HG02973 (cell line): ENCODE data around the gene EFHC1.

Experiments used
- ATAC-seq: cut with Tn5 transposase; IDR thresholded peaks from one replicate; pipeline ENCODE4 v1.9.1; 2021; ENCODE audit warnings: moderate library complexity; ENCODE audit not compliant: unreplicated experiment

EFHC1 gene

DNA sequence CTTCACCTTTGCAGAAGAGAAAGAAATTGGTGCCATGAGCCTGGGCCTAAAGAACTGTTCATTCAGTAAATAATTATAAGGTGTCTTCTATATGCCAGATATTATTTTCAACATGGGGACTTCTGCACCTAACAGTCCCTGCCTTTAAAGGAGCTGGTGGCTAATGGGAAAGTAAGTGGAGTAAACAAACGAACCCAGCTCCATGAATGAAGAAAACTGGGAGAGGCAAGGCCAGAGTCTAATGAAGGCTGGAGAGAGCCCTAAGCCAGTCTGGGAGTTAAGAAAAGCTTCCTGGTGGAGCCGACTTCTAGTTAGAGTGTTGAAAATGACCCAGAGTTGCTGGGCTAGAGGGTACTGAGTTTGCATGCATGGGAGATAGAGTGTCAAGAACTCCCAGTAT, 24.2 kb upstream of the EFHC1 start:
- ATAC-seq = no peak

GRCh38 chr6:52399511-52400312, 20.4 kb upstream of the EFHC1 start:
- no peak for ATAC-seq

GRCh38 chr6:52400313-52401041, 19.7 kb upstream of the EFHC1 start:
- ATAC-seq = no peak

DNA sequence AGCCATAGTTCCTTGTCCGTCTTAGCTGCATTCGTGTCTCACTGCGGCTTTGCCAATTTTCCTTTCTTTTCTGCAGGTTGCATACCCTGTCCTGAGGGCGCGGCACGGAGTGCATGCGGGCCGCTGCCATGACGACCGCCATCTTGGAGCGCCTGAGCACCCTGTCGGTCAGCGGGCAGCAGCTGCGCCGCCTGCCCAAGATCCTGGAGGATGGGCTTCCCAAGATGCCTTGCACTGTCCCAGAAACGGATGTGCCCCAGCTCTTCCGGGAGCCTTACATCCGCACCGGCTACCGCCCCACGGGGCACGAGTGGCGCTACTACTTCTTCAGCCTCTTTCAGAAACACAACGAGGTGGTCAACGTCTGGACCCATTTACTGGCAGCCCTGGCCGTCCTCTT, 17.1 kb upstream of the EFHC1 start:
- no peak for ATAC-seq

DNA sequence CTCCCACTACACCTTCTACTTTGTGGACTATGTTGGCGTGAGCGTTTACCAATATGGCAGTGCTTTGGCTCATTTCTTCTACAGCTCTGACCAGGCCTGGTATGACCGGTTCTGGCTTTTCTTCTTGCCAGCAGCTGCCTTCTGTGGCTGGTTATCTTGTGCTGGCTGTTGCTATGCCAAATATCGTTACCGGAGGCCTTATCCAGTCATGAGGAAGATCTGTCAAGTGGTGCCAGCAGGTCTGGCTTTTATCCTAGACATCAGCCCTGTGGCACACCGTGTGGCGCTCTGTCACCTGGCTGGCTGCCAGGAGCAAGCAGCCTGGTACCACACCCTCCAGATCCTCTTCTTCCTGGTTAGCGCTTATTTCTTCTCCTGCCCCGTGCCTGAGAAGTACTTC, 16.5 kb upstream of the EFHC1 start:
- no peak for ATAC-seq

- ATAC-seq = no peak
These were observed 14.9 kb upstream of the EFHC1 start for GRCh38 chr6:52405243-52405642.

DNA sequence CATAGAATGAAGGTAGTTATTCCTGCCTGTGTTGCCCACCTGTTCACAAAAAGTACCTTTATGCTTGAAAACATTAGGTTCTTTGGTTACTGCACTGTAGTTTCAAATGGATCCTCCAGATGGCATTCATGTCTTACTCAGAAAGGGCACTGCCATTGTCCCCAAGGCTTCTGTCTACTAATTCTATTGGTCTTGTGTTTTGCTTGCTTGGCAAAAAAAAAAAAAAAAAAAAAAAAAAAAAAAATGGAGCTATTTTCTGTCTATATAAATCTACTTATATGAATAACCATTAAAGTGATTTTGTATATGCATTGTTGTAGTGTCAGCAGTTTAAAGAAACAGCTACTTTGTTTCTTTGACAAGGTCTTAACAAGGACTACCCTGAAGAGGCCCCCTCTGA, 12.7 kb upstream of the EFHC1 start:
- ATAC-seq = no peak

DNA sequence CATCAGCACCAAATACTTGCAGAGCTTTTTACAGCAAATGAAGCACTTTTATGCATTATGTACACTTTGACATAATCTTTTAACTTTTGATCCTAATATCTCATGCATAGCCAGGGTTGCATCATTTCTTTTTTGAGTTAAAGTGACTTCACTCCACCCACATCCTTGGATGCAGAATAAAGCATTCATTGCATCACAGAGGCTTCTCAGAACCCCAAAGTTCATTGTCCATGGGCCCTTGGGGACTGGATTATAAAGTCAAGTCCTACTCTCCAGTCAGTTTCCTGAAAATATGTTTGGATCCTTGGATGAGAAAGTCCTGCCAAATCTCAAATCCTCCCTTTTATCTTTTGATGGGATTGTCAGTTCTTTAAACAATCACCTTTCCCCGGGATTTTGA, 10.6 kb upstream of the EFHC1 start:
- no peak for ATAC-seq

- no peak for ATAC-seq
These were observed 9.2 kb upstream of the EFHC1 start for GRCh38 chr6:52410979-52411378.

DNA sequence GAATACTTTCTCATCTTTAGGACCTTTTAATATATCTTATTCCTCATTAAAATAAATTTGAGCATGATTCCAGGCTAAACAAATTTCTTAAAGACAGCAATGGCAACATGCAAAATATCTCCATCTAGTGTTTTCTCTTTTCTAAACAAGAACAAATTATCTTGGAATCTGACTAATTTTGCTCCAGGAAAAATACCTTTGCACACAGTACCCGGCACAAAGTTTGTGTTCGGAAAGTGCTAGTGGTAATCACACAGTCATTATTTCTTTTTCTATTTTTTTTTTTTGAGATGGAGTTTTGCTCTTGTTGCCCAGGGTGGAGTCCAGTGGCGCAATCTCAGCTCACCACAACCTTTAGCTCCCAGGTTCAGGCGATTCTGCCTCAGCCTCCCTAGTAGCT, 8.2 kb upstream of the EFHC1 start:
- ATAC-seq = no peak

DNA sequence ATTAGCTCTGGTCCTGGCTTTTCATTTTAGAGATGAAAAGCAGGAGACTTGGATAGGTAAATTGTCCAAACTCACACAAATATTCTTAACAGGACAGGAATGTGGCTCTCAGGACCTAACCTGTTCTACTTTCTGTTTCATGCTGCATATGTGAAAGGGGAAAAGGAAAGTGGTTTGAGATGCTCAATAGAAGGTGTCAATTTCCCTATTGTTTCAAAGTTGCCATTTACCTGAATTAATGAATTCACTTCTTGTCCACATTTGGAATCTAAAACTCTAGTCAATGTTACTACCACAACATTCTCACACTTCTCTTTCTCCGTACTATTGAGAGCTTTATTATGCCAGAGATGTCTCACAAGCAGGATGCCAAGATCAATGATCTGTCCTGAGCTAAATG, 4.8 kb upstream of the EFHC1 start:
- no peak for ATAC-seq

DNA sequence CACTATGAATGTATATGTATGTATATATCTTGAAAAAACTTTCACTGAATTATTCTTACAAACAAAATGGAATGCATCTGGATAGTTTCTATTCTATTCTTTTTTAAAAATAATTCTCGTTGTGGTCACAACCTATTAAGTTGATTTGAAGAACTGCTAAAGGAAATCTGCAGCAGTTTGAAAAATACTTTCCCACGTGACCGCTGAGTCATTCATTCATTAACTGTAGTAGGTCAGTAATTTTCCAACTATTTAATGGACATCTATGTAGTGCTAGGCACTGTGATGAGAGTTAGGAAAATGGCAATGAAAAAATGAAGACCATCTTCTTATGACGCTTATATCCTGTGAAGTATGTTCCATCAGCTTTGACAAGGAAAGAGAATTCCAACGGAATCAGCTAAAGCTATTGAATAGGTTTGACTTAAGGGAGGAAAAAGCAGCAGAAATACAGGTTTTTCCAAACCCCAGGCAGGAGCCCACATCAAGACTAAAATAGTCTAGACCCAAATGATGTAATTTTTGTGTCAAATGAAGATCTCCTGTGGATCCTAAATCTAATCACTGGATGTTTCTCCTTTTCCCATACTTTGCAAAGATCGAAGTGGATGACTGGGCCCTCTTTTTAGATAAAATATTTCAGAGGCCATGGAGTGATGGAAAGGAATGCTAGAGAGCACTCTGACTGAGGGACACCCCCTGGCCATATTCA, 4.1 kb upstream of the EFHC1 start:
- no peak for ATAC-seq

- ATAC-seq = no peak
These were observed 3.5 kb upstream of the EFHC1 start for GRCh38 chr6:52416629-52417151.

- ATAC-seq = no peak
These were observed 2.4 kb upstream of the EFHC1 start for GRCh38 chr6:52417675-52418111.

DNA sequence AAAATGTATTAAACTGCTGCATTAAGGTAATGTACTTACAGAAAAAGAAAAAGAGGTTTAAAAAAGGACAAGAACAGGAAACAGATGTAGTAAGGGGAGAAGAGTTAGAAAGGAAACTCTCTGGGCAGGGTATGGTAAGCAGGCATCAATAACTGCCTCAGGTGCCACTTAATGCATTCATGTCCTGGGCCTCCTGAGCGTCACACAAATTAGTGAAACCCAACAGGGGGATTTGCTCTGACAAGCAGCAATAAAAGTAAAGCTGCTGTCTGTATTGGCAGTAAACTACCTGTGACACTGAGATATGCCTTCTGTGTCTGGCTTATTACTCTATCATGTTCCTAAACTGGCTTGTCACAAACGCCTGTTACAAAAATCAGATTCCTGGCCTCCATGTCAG, 1.5 kb upstream of the EFHC1 start:
- no peak for ATAC-seq

GRCh38 chr6:52420668-52421358, 671 bp downstream of the EFHC1 start:
- ATAC-seq = no peak

GRCh38 chr6:52422156-52422555, 2.0 kb downstream of the EFHC1 start:
- ATAC-seq = no peak

GRCh38 chr6:52423448-52423847, 3.3 kb downstream of the EFHC1 start:
- no peak for ATAC-seq

DNA sequence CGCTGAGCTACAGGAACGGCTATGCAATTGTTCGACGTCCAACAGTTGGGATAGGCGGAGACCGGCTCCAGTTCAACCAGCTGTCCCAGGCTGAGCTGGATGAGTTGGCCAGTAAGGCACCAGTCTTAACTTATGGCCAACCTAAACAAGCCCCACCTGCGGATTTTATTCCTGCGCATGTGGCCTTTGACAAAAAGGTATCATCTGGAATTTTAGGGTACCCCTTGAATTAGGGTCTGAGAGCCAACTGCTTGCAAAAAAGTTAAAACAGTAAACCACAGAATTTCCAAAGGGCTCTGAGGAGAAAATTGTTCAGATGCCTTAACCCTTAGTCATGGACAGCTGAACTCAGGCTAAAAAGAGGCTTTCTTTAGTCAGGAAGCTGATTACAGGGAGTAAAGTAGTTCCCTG, 3.8 kb downstream of the EFHC1 start:
- ATAC-seq = no peak

DNA sequence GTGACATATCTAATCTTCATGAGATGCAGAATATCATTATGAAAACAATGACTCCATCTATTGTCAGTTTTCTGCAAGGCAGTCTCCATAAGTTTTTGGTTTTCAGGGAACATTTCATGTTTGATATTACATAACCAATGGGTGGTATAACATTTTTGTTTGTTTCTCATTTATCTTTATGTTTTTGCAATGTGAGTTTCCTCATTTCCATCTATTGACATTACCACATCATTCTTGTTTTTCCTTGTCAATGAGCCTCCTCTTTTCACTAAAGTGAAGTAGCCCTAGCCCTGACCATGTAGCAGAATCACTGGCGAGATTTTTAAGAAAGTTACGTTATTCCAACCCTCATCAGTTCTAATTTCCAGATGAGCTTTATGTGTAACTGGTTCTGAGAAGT, 4.4 kb downstream of the EFHC1 start:
- ATAC-seq = no peak

- ATAC-seq = no peak
These were observed 6.5 kb downstream of the EFHC1 start for GRCh38 chr6:52426667-52427066.
